GM18507 (cell line): ENCODE data around the gene HLA-F.

Experiments
- DNase-seq: peaks from one replicate; pipeline ENCODE4 v3.0.0; 2011; ENCODE audit warnings: low read depth; ENCODE audit not compliant: insufficient read length; ENCODE audit errors: extremely low spot score
- FAIRE-seq: peaks from 2 replicates; lab custom pipeline; 2011; peaks lifted over from hg19 to GRCh38; lab: Jason Lieb, UNC

HLA-F gene

DNA sequence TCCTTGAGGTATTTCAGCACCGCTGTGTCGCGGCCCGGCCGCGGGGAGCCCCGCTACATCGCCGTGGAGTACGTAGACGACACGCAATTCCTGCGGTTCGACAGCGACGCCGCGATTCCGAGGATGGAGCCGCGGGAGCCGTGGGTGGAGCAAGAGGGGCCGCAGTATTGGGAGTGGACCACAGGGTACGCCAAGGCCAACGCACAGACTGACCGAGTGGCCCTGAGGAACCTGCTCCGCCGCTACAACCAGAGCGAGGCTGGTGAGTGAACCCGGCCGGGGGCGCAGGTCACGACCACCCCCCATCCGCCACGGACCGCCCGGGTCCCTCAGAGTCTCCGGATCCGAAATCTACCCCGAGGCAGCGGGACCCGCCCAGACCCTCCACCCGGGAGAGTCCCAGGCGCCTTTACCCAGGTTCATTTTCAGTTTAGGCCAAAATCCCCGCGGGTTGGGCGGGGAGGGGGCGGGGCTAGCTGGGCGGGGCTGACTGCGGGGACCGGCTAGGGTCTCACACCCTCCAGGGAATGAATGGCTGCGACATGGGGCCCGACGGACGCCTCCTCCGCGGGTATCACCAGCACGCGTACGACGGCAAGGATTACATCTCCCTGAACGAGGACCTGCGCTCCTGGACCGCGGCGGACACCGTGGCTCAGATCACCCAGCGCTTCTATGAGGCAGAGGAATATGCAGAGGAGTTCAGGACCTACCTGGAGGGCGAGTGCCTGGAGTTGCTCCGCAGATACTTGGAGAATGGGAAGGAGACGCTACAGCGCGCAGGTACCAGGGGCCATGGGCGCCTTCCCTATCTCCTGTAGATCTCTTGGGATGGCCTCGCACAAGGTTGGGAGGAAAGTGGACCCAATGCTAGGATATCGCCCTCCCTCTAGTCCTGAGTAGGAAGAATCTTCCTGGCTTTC lies 693 bp downstream of the HLA-F start:
- DNase-seq = peak; percentile 55
- FAIRE-seq = peak; percentile 42

DNA sequence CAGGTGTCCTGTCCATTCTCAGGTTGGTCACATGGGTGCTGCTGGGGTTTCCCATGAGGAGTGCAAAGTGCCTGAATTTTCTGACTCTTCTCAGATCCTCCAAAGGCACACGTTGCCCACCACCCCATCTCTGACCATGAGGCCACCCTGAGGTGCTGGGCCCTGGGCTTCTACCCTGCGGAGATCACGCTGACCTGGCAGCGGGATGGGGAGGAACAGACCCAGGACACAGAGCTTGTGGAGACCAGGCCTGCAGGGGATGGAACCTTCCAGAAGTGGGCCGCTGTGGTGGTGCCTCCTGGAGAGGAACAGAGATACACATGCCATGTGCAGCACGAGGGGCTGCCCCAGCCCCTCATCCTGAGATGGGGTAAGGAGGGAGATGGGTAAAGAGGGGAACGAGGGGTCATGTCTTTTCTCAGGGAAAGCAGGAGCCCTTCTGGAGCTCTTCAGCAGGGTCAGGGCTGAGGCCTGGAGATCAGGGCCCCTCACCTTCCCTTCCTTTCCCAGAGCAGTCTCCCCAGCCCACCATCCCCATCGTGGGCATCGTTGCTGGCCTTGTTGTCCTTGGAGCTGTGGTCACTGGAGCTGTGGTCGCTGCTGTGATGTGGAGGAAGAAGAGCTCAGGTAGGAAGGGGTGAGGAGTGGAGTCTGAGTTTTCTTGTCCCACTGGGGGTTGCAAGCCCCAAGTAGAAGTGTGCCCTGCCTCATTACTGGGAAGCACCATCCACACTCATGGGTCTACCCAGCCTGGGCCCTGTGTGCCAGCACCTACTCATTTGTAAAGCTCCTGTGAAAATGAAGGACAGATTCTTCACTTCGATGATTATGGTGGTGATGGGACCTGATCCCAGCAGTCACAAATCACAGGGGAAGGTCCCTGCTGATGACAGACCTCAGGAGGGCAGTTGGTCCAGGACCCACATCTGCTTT lies 2.0 kb downstream of the HLA-F start:
- DNase-seq = no peak
- FAIRE-seq = no peak

DNA sequence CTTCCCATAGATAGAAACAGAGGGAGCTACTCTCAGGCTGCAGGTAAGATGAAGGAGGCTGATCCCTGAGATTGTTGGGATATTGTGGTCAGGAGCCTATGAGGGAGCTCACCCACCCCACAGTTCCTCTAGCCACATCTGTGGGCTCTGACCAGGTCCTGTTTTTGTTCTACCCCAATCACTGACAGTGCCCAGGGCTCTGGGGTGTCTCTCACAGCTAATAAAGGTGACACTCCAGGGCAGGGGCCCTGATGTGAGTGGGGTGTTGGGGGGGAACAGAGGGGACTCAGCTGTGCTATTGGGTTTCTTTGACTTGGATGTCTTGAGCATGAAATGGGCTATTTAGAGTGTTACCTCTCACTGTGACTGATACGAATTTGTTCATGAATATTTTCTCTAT lies 2.8 kb downstream of the HLA-F start:
- FAIRE-seq = no peak

DNA sequence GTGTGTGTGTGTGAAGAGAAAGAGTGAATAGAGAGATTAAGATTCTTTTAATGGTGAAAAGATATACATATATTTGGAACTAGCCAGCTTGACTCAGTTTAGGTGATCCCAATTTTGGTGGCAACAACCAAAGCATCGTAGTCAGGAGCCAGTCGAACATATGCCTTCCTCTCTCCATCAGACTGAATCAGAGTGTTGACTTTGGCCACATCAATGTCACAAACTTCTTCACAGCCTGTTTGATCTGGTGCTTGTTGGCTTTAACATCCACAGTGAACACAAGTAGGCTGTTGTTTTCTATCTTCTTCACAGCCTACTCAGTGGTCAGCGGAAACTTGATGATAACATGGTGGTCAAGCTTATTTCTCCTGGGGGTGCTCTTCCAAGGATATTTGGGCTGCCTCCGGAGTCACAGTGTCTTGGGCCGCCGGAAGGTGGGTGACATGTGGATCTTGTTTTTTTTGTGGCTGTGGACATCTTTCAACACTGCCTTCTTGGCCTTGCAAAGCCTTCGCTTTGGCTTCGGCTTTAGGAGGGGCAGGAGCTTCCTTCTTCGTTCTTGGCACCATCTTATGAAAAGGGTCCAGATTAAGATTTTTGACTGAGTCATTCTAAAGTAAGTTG lies 3.4 kb downstream of the HLA-F start:
- DNase-seq (no peak), FAIRE-seq (no peak)

More for the DNA sequence above, 2.8 kb downstream of the HLA-F start:
- DNase-seq = no peak

DNA sequence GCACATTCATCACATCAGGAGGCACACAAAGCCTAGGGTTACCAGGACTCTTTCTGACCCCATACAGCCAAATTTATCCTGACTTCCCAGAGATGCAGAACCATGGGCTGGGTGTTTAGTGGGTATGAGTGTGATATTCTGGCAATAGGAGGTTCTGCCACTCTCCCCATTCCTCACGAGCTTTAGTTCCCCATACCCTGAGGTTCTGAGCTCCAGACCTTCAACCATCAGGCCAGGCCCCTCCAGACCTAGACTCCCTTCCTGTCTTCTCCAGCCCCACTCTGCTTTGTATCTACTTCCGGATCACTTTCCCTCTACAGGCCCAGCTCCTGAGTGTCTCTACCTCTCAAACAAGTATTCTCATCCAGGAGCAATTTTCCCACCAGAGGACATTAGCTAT lies 4.4 kb downstream of the HLA-F start:
- DNase-seq (no peak), FAIRE-seq (no peak)

DNA sequence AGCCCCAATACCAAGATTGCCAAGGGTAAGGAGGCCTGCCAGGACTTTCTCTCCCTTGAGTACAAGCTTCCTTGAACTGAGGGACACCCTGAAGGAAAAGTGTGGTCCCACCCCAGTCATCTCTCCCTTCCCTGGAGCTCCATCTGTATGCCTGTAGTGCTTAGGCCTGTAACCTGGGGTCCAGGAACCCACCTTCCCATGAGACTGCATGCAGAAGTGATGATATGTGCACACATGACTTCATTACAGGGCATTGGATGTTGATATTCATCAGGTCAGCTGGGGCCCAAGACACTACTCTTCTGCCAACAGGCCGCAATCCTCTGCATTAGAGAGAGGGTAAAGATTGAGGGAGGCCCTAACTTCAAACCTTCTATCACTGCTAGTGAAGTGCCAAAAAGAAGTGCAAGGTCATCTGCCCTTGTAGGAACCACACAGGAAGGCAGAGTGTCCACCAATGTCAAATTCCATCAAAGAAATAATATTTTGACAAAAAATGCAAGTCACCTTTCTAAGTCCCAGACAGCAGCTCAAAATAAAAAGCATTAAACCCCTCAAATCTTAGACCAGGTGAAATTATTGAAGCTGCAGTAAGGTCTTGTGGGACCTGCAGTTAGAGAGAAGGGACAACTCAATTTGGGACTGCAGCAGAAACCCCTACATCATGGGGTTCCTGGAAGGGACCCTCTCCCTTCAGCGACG lies 5.1 kb downstream of the HLA-F start:
- FAIRE-seq = no peak
- no peak for DNase-seq

DNA sequence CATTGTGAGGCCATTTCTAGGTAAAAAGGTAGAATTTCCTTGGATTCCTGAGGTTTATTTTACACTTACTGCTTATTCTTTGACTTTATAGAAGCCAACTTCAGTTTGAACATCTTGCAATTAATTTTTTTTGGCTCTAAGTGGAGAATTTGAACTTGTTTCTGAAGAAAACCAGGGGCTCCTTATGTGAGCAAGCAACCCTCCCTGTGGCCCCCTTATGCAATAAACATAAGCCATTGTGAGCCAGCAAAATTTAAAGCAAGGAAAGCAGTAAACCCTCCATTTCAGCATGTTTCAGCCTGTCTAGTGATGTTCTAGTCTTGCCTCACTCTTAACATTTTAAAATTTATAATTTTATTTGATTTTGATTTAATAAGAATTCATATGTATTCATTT lies 5.6 kb downstream of the HLA-F start:
- no peak for FAIRE-seq
- DNase-seq = no peak

DNA sequence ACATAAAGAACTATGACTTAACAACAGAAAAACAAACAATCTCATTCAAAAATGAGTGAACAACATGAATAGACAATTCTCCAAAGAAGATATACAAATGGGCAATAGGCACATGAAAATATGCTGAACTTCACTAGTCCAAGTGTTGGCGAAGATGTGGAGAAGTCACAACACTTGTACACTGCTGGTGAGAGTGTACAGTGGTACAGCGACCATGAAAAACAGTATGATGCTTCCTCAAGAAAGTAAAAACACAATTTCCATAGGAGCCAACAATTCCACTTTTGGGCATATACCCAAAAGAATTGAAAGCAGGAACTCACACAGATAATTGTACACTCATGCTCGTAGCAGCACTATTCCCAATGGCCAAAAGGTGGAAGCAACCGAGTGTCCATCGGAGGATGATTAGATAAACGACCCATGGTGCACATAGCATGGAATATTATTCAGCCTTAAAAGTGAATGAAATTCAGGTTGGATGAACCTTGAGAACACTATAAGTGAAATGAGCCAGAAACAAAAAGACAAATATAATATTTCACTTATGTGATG lies 6.6 kb downstream of the HLA-F start:
- FAIRE-seq = peak; percentile 31
- no peak for DNase-seq

DNA sequence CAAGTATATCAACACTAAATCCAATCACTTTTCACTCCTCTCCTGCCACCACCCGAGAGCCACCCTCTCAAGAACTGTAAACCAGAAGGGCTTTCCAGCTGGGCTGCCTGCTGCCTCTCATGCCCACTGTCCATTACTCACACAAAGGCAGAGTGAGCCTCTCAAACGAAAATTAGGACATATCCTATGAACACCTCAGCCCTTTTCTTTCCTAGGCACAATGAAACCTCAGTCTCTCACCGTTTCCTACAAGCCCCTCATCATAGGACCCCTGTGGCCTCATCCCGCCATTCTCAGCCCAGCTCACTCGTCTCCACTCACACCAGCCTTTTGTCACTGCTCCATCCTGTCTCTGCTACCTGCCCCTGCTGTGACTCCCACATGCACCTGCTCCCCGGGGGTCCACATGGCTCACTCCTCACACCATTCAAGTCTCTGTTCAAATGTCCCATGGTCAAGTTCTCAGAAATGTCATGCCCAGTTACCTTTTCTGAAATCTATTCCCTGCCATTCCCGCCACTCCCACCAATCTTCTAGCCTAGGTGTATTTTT lies 7.4 kb downstream of the HLA-F start:
- FAIRE-seq (no peak), DNase-seq (no peak)

DNA sequence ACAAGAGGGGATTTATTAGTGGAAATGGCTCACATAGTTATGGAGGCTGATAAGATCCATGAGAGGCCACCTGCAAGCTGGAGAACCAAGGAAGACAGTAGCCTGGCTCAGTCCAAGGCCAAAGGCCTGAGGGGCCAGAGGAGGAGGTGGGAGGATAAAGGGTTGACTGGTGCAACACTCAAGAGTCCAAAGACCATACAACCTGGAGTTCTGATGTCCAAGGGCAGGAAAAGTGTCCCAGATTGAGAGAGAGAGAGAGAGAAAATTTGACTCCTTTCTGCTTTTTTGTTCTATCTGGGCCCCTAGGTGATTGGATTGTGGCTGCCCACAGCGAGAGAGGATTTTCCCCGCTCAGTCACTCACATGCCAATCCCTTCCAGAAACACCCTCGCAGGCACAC lies 8.0 kb downstream of the HLA-F start:
- DNase-seq (no peak), FAIRE-seq (no peak)

DNA sequence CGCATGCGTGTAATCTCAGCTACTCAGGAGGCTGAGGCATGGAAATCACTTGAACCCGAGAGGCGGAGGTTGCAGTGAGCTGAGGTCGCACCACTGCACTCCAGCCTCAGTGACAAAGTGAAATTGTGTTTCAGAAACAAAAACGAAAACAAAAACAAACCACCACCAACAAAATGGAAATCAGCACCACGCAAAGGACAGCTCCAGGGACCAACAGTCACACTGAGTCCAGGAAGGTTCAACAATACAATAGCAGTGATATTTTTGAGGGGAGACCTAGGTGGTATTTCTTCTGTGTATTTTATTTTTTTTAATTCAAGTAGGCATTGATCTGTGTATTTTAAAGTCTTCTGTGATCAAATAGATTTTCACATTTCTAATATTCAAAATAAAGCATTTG lies 9.8 kb downstream of the HLA-F start:
- DNase-seq = no peak
- FAIRE-seq = no peak

DNA sequence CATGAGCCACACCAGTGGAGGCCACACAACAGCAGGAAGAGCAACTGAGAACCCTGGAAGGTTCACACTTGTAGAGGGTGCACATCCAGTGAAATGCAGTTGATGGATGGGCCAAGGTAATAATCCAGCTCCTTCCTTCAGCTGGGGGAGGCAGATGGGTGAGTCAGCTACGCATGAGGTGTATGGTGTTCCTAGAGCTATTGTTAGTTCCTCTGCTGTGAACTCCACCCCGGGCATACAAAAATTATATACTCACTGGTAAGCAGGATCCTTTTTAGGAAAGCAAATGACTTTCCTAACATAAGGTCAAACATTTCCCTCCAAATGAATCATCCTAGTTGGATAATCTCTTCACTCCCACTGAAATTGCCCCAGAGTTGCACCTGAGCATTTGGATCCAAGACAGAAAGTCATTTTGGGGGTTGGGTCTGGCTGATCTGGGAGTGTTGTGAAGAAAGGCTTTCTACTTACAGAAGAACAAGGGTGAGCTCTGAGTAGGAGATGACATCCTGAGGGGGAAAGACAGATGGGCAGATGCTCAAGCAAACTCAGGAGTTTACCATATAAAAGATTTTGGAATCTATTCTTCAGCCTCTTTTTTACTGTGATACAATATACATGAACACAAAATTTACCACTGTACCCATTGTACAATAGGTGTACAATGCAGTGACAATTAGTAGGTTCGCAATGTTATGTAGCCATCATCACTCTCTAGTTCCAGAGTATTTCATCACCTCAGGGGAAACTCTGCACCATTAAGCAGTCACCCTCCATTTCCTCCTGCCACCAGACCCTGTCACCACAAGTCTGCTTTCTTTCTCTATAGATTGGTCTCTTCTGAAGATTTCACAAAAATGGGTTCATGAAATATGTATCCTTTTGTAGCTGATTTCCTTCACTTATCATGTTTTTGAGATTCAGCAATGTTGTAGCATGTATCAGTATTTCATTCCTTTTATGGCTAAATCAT lies 11.1 kb downstream of the HLA-F start:
- FAIRE-seq (no peak), DNase-seq (no peak)

DNA sequence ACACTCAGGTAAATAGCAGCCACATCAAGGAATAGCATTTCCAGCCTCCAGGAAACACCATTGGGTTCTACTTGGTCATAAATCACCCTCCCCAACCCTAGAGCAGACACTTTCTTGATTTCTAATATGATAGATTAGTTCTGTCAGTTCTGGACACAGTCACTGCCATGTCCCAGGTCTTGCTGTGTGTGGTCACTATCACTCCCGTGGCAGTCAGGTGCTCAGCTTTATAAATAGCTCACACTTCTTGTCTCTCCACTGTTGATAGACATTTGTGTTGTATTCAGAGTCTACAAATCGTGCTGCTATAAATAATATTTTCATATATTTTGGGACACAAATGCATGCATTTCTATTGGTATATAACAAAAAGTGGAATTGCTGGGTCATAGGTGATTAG lies 13.3 kb downstream of the HLA-F start:
- FAIRE-seq = no peak
- DNase-seq = no peak

DNA sequence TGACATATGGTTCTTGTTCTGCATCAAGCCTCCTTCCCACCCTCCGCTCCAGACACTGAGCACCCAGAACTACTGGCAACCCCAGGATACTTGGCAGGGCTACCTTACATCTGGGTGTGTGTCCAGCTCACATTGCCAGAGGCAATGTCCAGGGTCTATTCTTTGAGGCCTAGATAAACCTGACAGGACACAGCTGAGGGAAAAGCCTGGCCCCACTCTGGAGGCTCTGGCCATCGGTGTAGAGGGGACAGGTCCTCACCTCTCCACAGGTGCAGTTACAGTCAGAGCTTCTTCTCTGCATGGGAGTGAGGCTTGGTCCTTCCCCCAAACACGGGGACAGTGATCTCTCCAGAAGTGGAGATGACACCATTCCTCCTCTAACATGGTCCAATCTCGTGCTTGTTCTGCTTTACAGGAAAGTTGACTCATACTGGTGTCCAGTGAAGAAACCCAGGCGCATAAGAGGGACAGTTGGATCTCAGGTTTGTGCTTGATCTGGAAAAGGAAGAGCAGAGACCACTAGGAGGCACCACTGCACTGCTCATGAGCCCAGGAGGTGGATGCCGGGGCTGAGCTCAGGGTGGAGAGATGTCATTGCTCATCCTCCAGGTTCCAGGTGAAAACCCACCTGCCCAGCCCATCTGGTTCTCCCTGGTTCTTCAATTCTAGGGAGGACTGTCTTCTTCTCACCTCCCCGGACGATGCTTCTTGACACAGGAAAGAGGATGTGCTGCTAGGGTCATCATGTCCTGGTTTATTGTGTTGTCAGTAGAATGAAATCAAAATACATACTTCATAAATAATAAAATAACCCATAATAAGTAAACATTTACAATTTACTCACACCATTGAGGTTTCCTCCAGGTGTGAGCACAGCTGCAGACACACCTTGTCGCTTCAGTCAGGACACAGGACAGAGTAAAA lies 14.7 kb downstream of the HLA-F start:
- no peak for DNase-seq
- peak; percentile 83 for FAIRE-seq

DNA sequence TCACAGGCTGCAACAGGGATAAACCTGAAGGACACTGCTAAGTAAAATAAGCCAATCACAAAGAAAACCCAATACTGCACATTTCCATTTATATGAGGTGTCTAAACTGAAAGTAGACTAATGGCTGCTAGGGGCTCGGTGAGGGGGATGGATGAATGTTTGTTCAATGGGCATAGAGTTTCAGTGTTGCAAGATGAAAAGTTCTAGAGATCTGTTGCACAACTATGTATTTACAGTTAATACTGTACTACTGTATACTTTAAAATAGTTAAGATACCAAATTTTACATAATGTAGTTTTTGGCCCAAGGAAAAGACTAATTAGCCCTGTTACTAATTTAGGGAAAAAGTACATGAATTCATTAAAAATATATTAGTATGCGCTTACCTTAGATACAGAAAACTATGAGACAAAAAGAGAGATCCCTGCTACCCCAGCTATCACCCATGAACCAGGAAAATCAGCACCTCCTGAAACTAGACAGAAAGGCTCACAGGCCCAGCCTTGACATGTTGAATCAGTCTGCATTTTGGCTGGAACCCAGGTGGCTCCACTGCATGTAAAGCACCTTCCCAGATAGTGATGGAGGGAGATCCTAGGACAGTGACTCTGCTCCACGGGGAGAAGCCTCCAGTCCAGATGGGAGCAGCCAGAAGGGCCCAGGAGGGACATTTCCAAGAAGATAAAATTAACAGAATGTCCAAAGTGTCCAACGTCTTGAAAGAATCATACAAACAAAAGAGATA lies 16.1 kb downstream of the HLA-F start:
- FAIRE-seq = no peak
- DNase-seq = no peak

DNA sequence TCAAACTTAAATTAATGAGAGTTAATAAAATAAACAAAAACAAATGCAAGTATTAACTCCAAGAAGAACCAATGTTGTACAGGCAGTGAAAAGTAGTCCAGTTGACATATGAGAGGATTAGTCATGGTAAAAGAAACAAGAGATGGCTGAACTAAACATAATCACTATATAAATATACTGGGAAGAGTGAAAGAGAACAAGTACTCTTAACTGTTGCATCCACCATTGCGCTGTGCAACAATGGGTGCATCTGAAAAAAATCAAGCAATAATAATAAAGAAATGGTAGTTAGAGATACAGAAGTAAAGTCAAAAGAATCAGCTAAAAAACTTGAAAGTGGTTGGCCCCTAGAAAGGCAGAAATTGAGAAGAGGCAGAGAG lies 16.6 kb downstream of the HLA-F start:
- FAIRE-seq = no peak
- DNase-seq = no peak
